ENCODE data around the gene PCDHA7.

DNA sequence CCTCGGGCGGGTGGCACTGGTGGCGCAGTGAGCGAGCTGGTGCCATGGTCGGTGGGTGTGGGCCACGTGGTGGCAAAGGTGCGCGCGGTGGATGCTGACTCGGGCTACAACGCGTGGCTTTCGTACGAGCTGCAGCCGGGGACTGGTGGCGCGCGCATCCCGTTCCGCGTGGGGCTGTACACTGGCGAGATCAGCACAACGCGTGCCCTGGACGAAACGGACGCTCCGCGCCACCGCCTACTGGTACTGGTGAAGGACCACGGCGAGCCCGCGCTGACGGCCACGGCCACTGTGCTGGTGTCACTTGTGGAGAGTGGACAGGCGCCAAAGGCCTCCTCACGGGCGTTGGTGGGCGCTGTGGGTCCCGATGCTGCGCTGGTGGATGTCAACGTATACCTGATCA is 25.2 kb upstream of the PCDHA7 start:
- TF ChIP-seq, protein P1, sequence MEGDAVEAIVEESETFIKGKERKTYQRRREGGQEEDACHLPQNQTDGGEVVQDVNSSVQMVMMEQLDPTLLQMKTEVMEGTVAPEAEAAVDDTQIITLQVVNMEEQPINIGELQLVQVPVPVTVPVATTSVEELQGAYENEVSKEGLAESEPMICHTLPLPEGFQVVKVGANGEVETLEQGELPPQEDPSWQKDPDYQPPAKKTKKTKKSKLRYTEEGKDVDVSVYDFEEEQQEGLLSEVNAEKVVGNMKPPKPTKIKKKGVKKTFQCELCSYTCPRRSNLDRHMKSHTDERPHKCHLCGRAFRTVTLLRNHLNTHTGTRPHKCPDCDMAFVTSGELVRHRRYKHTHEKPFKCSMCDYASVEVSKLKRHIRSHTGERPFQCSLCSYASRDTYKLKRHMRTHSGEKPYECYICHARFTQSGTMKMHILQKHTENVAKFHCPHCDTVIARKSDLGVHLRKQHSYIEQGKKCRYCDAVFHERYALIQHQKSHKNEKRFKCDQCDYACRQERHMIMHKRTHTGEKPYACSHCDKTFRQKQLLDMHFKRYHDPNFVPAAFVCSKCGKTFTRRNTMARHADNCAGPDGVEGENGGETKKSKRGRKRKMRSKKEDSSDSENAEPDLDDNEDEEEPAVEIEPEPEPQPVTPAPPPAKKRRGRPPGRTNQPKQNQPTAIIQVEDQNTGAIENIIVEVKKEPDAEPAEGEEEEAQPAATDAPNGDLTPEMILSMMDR (IDR thresholded peaks at IDR 0.05) = no peak
- no peak for TF ChIP-seq POLR2A (IDR thresholded peaks at IDR 0.05)

Data from right lobe of liver (tissue), 4 donors.